KMS-11 (cell line): ENCODE results near the gene DST.

Experiments
- H2AFZ ChIP-seq: fragments of 200-600 bp; sonication (generic); 2 replicates; pipeline ENCODE4 v1.6.1; 2016; ENCODE audit warnings: antibody characterized with exemption, mixed run types, low read depth
- H3K27ac ChIP-seq: fragments of 200-600 bp; sonication (generic); 2 replicates; pipeline ENCODE4 v1.6.1; 2016; ENCODE audit warnings: mild to moderate bottlenecking, mixed run types
- H3K27me3 ChIP-seq: fragments of 200-600 bp; sonication (generic); 2 replicates; pipeline ENCODE4 v1.6.1; 2017; ENCODE audit warnings: mild to moderate bottlenecking, low read depth, mixed run types, moderate library complexity; ENCODE audit not compliant: insufficient read depth
- H3K36me3 ChIP-seq: fragments of 200-600 bp; sonication (generic); 2 replicates; pipeline ENCODE4 v1.6.1; 2017; ENCODE audit warnings: mild to moderate bottlenecking, mixed run types; ENCODE audit not compliant: insufficient read depth
- H3K4me1 ChIP-seq: fragments of 200-600 bp; sonication (generic); 2 replicates; pipeline ENCODE4 v1.6.1; 2016; ENCODE audit warnings: mild to moderate bottlenecking, low read depth, mixed run types; ENCODE audit not compliant: poor library complexity, severe bottlenecking
- H3K4me2 ChIP-seq: fragments of 200-600 bp; sonication (generic); 2 replicates; pipeline ENCODE4 v1.7.0; 2016; ENCODE audit warnings: mild to moderate bottlenecking, mixed run types
- H3K4me3 ChIP-seq: fragments of 200-600 bp; sonication (generic); IDR thresholded peaks from 2 replicates; pipeline ENCODE4 v1.6.1; 2017; ENCODE audit warnings: low read depth, low read length, mixed read lengths; ENCODE audit not compliant: insufficient read depth
- H3K79me2 ChIP-seq: fragments of 200-600 bp; sonication (generic); 2 replicates; pipeline ENCODE4 v1.6.1; 2016; ENCODE audit warnings: low read depth, mixed run types; ENCODE audit not compliant: insufficient read depth
- H3K9ac ChIP-seq: fragments of 200-600 bp; sonication (generic); 2 replicates; pipeline ENCODE4 v1.6.1; 2016; ENCODE audit warnings: mild to moderate bottlenecking, mixed run types
- H4K20me1 ChIP-seq: fragments of 200-600 bp; sonication (generic); 2 replicates; pipeline ENCODE4 v1.6.1; 2016; ENCODE audit warnings: mild to moderate bottlenecking, mixed run types; ENCODE audit not compliant: insufficient read depth
- CTCF ChIP-seq: fragments of 200-600 bp; sonication (generic); conservative IDR thresholded peaks from 2 replicates; pipeline ENCODE4 v1.6.1; 2017; ENCODE audit warnings: low read depth, mild to moderate bottlenecking, antibody characterized with exemption, low read length, moderate library complexity, mixed read lengths

The DST gene

GRCh38 chr6:56495654-56496053, 147.0 kb downstream of the DST start:
- no peak for TF ChIP-seq CTCF

GRCh38 chr6:56491606-56492328, 150.9 kb downstream of the DST start:
- Histone ChIP-seq H4K20me1 (no peaks in the 10 kb centered on the region), H3K27ac (no peak overlapping the region), H3K4me2 (no peak overlapping the region), H3K9ac (no peak overlapping the region), H3K79me2 (no peaks in the 10 kb centered on the region), H2AFZ (no peak overlapping the region), H3K27me3 (no peaks in the 10 kb centered on the region), H3K4me1 (peaks cover 25% of the 10 kb centered on the region), H3K4me3 (no peak overlapping the region), H3K36me3 (no peaks in the 10 kb centered on the region; the same call in 1 of the 2 replicates)
- TF ChIP-seq CTCF: no peak

More at GRCh38 chr6:56495654-56496053, 147.0 kb downstream of the DST start:
- Histone ChIP-seq H3K79me2 (no peaks in the 10 kb centered on the region), H3K9ac (no peak overlapping the region), H3K4me2 (no peak overlapping the region), H3K27me3 (no peaks in the 10 kb centered on the region), H3K4me1 (peaks cover 25% of the 10 kb centered on the region), H3K36me3 (no peaks in the 10 kb centered on the region; the same call in 1 of the 2 replicates), H2AFZ (no peak overlapping the region), H4K20me1 (no peaks in the 10 kb centered on the region), H3K4me3 (no peak overlapping the region), H3K27ac (no peak overlapping the region)

DNA sequence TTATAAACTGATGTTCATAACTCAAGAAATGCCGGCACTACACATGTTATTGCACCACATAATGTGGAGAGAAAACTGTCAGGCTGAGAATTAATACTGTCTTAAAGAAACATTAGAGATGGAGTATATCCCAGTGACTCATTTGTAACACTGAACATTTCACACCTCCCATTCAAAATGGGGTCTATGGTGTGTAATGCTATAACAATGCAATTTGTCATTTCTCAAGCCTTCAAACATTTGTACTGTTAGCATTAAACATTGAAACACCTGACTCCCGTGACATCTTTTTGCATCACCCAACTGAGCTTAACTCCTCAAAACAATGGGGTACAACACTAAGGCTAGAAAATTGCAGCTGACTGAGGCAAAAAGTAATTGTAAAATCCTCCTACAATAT, 151.7 kb downstream of the DST start:
- Histone ChIP-seq H3K9ac (no peak overlapping the region), H3K4me3 (no peak overlapping the region), H3K36me3 (no peaks in the 10 kb centered on the region; the same call in 1 of the 2 replicates), H3K4me2 (no peak overlapping the region), H4K20me1 (no peaks in the 10 kb centered on the region), H2AFZ (no peak overlapping the region), H3K79me2 (no peaks in the 10 kb centered on the region), H3K4me1 (peaks cover 25% of the 10 kb centered on the region), H3K27ac (no peak overlapping the region), H3K27me3 (no peaks in the 10 kb centered on the region)
- TF ChIP-seq CTCF: no peak

DNA sequence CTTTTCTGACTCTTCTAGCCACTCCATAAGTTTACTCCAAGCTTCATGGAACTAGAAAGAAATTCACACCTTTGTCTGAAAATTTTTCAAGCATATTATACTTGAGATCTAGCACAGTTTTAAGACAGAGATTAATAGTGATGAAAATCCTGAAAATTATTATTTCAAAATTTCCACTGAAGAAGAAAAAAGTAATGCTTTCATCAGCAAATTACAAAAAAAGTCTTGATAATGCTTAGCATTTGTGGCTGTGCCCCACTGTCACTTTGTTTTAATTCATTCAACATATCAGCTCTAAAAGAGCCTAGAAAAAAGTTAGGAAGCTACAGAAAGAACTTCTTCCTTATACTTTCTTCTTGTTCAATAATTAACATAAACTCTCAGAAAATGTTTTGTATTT, 153.1 kb downstream of the DST start:
- Histone ChIP-seq H2AFZ (no peak overlapping the region), H3K4me2 (no peak overlapping the region), H3K36me3 (no peaks in the 10 kb centered on the region; the same call in 1 of the 2 replicates), H3K4me1 (peaks cover 25% of the 10 kb centered on the region), H3K9ac (no peak overlapping the region), H4K20me1 (no peaks in the 10 kb centered on the region), H3K79me2 (no peaks in the 10 kb centered on the region), H3K4me3 (no peak overlapping the region), H3K27ac (no peak overlapping the region), H3K27me3 (no peaks in the 10 kb centered on the region)
- no peak for TF ChIP-seq CTCF
